GM12864 (cell line): Measurements from ENCODE around the gene CD5L.

ENCODE experiments used
- DNase-seq: peaks from one replicate; pipeline ENCODE4 v3.0.0-alpha.2; 2011; ENCODE audit warnings: low read depth
- H3K4me3 ChIP-seq: 2 replicates; pipeline ENCODE4 v1.5.1; 2011; ENCODE audit warnings: mild to moderate bottlenecking, low read depth, low read length, control low read depth
- TF ChIP-seq, protein P1 (sequence below): IDR thresholded peaks from 2 replicates; pipeline ENCODE4 v1.5.1; 2011; ENCODE audit warnings: low read depth, mild to moderate bottlenecking, moderate library complexity, low read length, control low read depth, inconsistent platforms; ENCODE audit errors: missing control alignments

The CD5L gene

DNA sequence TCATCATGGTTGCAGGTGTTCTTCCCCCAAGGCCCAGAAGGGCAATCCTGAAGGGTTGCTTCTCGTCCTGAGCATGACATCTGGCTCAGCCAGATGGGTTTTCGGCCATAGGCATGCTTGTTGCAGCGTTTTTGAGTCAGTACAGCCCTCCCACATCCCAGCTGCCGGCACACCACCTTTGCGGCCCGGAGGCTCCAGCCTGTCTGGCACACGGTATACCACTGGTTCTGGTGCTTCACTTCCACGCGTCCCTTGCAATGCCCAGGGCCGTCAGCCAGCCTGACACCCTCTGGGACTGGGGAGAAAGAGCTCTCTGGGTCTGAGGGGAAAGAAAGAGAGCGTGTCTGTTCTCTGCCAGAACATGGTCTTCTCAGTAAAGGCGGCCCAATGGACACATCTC, 7.2 kb downstream of the CD5L start:
- TF ChIP-seq, protein P1, sequence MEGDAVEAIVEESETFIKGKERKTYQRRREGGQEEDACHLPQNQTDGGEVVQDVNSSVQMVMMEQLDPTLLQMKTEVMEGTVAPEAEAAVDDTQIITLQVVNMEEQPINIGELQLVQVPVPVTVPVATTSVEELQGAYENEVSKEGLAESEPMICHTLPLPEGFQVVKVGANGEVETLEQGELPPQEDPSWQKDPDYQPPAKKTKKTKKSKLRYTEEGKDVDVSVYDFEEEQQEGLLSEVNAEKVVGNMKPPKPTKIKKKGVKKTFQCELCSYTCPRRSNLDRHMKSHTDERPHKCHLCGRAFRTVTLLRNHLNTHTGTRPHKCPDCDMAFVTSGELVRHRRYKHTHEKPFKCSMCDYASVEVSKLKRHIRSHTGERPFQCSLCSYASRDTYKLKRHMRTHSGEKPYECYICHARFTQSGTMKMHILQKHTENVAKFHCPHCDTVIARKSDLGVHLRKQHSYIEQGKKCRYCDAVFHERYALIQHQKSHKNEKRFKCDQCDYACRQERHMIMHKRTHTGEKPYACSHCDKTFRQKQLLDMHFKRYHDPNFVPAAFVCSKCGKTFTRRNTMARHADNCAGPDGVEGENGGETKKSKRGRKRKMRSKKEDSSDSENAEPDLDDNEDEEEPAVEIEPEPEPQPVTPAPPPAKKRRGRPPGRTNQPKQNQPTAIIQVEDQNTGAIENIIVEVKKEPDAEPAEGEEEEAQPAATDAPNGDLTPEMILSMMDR: no peak
- H3K4me3 ChIP-seq: no peak overlapping the region
- no peak for DNase-seq

DNA sequence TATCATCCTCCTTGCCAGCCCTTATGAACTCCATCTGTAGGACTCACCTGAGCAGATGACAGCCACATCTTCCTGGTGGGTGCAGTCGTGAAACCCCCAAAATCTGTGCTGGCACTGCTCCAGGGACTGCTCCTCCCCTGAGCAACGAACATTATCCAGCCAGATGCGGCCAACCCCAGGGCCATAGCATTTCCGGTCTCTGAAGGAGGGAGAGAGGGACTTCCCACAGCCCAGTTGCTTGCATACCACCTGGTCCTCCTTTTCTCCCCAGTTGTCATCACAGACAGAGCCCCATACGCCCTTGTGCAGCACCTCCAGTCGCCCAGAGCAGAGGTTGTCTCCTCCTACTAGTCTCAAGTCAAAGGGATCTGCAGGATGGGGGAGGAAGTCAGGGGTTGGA, 8.5 kb downstream of the CD5L start:
- TF ChIP-seq, protein P1: no peak
- no peak overlapping the region for H3K4me3 ChIP-seq
- no peak for DNase-seq

DNA sequence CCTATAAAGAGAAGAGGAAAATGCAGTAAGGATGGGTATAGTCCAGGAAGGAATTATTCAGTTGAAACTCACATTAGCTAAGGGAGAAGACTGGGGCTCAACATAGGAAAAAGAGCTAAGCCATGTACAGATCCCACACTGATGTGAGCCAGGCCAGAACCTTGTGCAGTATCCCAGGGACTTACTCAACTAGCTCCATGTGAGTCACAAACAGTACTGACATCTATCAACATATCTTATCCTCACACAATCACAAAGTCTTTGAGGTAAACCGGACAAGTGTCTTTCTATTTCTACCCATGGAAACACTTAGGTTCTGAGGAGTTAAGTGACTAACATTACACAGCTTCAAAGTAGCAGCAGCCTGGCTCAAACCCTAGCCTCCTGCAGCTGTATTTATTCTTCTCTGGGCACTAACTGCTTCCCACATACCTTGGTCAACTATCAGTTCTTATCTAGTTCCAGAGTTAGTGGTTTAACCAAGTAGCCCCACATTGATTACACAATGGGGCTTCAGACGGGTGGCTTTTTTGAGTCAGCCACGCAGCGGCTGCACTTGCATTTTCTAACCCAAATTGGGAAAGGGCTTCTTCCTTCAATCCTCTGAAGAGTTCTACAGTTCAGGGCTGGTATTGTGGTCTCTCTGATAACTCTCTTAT, 9.5 kb downstream of the CD5L start:
- no peak for DNase-seq
- no peak overlapping the region for H3K4me3 ChIP-seq
- TF ChIP-seq, protein P1: no peak

DNA sequence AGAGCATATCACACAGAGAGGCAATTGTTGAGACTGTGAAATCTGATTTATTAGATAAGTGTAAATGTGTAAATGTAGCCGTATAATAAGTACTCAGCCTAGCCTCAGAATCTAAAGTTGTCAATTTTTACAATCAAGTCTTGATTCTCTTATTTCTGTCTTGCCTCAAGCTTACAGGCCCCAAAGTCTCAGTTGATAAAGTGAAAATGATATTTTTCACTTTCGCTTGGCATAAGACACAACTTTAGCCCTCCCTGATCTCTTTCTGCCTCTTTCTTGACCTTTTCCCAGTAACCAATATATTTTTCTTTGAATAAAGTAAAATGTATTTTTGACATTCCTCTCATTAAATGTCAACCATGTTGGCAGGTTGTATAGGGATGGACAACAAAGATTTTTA, 10.7 kb downstream of the CD5L start:
- no peak for DNase-seq
- no peak overlapping the region for H3K4me3 ChIP-seq
- TF ChIP-seq, protein P1: no peak

DNA sequence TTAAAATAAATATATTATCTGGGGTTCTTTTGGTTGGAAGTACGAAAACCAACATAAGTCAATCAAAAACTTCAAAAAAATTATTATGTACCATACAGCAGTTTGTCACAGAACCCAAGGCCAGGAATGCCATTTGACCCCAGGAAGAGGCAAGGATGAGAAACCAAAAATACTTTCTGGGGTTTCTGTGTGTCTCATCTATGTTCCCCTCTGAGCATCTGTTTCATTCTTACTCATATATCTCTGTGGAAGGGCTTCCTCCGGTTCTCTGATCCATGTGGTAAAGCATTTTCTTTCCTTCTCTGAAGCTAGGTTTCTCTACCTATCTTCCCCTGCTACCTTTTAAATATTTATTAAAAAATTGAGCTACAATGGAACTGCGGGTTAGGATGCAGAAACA, 11.9 kb downstream of the CD5L start:
- no peak for DNase-seq
- TF ChIP-seq, protein P1: no peak
- no peak overlapping the region for H3K4me3 ChIP-seq

DNA sequence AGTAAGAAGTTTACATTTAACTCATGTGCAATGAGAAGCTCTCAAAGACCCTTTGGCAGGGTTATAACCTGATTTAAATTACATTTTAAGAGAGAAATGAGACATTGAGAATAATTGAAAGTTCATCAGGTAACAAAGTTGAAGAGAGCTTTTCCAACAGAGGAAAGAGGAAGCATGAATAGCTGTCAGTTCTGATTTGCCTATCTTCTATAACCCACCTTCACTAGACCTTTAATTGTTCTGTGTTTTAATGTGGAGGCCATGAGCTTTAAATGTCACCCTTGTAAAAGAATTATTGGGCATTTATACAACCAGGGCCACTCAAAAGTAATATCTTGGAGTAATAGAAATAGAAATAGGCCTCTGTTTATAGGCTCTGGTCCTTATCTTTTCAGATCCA, 12.4 kb downstream of the CD5L start:
- H3K4me3 ChIP-seq: no peak overlapping the region
- TF ChIP-seq, protein P1: no peak
- no peak for DNase-seq

DNA sequence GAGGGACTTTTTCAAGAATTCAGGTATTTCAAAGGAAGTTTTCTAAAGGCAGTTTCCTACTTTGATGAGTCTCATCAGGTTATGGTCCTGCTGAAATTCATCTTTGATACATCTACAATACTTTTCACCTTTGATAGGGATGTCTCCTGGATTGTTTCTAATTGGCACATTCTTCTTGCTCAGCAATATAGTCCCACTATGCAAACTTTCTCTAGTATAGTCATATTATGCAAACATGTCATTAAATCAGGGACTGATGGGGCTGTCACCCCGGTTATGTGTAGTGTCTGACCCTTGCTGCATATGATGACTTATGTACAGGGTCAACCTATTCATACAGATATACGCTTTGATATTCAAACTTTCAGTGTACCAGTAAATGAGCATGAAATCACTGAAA, 21.3 kb downstream of the CD5L start:
- DNase-seq: no peak
- no peak overlapping the region for H3K4me3 ChIP-seq
- TF ChIP-seq, protein P1: no peak
